Panc1 (cell line): ENCODE measurements around the gene GNAQ. TPM values are rescaled to one million over a fixed set of nuclear protein-coding genes. Genes with fewer than 3 reads are reported as not detected.

Experiments used
- ATAC-seq: fragments of 200-7000 bp; cut with Tn5 transposase; 2 replicates; pipeline ENCODE4 v1.9.1; 2020; ENCODE audit warnings: mild to moderate bottlenecking, moderate library complexity
- BruUV-seq: library from RNA; stranded (reverse); fragments of 400-500 nt; replicated peaks from 2 replicates; lab custom pipeline; 2021; lab: Mats Ljungman, UMichigan
- CTCF ChIA-PET: fragments of 300-600 bp; sonication (Branson Sonifier 250); formaldehyde crosslinking; loops from one replicate; lab custom pipeline; 2022; ENCODE audit warnings: antibody characterized with exemption; lab: Charles Lee
- POLR2A ChIA-PET: fragments of 300-600 bp; sonication (Branson Sonifier 250); formaldehyde crosslinking; loops from one replicate; lab custom pipeline; 2022; ENCODE audit warnings: antibody characterized with exemption; lab: Charles Lee
- DNase-seq: peaks from one replicate; pipeline ENCODE4 v3.0.0-alpha.2; 2010; ENCODE audit warnings: low read depth, low spot score
- H3K27ac ChIP-seq: 2 replicates; pipeline ENCODE4 v1.5.1; 2011; ENCODE audit warnings: mild to moderate bottlenecking, low read length, inconsistent platforms
- H3K27me3 ChIP-seq: fragments of 200-500 bp; sonication (Bioruptor generic); 2 replicates; pipeline ENCODE4 v1.6.0; 2014; ENCODE audit warnings: low read length, inconsistent platforms; ENCODE audit not compliant: control insufficient read depth, insufficient read depth
- H3K36me3 ChIP-seq: fragments of 200-500 bp; sonication (Bioruptor generic); 2 replicates; pipeline ENCODE4 v1.5.1; 2014; ENCODE audit warnings: inconsistent platforms, mild to moderate bottlenecking, low read length, moderate library complexity; ENCODE audit not compliant: control insufficient read depth, insufficient read depth
- H3K4me1 ChIP-seq: 2 replicates; pipeline ENCODE4 v1.5.1; 2011; ENCODE audit warnings: inconsistent platforms, mild to moderate bottlenecking, low read length, moderate library complexity; ENCODE audit not compliant: control insufficient read depth, insufficient read depth
- H3K4me3 ChIP-seq, 2 experiments: 2 replicates each; pipeline ENCODE4 v1.5.1; 2011 to 2012; ENCODE audit warnings: low read depth in 2 of 2, low read length in 2 of 2, mild to moderate bottlenecking in 2 of 2, inconsistent platforms in 1 of 2, moderate library complexity in 1 of 2
- H3K9me3 ChIP-seq: fragments of 200-500 bp; sonication (Bioruptor generic); 2 replicates; pipeline ENCODE4 v1.5.1; 2014; ENCODE audit warnings: low read depth, mild to moderate bottlenecking, inconsistent platforms, low read length, moderate library complexity; ENCODE audit not compliant: control insufficient read depth, insufficient read depth
- CTCF ChIP-seq: fragments of 450-650 bp; IDR thresholded peaks from 2 replicates; pipeline ENCODE4 v1.5.1; 2017; ENCODE audit warnings: mild to moderate bottlenecking
- POLR2AphosphoS5 ChIP-seq: IDR thresholded peaks from 2 replicates; pipeline ENCODE4 v1.6.1; 2012; ENCODE audit warnings: mild to moderate bottlenecking, low read depth, low read length, moderate library complexity
- REST ChIP-seq, 2 experiments: IDR thresholded peaks; 2 replicates each; pipeline ENCODE4 v1.6.1; 2011 to 2012; ENCODE audit warnings: low read depth in 2 of 2, control low read depth in 1 of 2, low read length in 1 of 2, mild to moderate bottlenecking in 1 of 2, moderate library complexity in 1 of 2; ENCODE audit not compliant: insufficient read depth in 1 of 2
- SIN3A ChIP-seq: IDR thresholded peaks from 2 replicates; pipeline ENCODE4 v1.6.1; 2012; ENCODE audit warnings: low read depth, mild to moderate bottlenecking, low read length, moderate library complexity, borderline replicate concordance; ENCODE audit not compliant: insufficient read depth
- TCF7L2 ChIP-seq: IDR thresholded peaks from 2 replicates; pipeline ENCODE4 v1.6.1; 2011; ENCODE audit warnings: mild to moderate bottlenecking, low read depth, low read length, inconsistent platforms
- in situ Hi-C: cut with HindIII; loops from 2 replicates; pipeline ENCODE4 v1.10.0; 2016; ENCODE audit warnings: low sequenced_read_pairs, low pct_unique_long_range_greater_than_20kb
- intact Hi-C: fragments of 100-400 bp; cut with micrococcal nuclease; formaldehyde crosslinking; loops from one replicate; pipeline ENCODE4 v1.10.0; 2022; ENCODE audit not compliant: unreplicated experiment
- total RNA-seq: library from RNA; stranded (reverse); gene quantifications from one replicate; pipeline ENCODE4 v1.2.1, GENCODE V29; 2021; ENCODE audit not compliant: unreplicated experiment

The GNAQ gene
- total RNA-seq, 1 experiment from 2014 or later = 34.5 TPM

GRCh38 chr9:77806741-77807140 is 224.9 kb downstream of the GNAQ start:
- ATAC-seq = no peak
- Histone ChIP-seq H3K27ac (no peak overlapping the region), H3K36me3 (no peaks in the 10 kb centered on the region), H3K27me3 (no peaks in the 10 kb centered on the region), H3K9me3 (no peaks in the 10 kb centered on the region), H3K4me3 (no peak overlapping the region), H3K4me1 (no peaks in the 10 kb centered on the region)
- ChIA-PET POLR2A (no interaction called here), CTCF (no interaction called here)
- no peak for DNase-seq
- BruUV-seq = no TSS peak
- TF ChIP-seq REST (IDR thresholded peaks at IDR 0.05; ENCODE audit: insufficient read depth in 1 of 2, low read depth in 2 of 2, low read length in 1 of 2) (no peak), TCF7L2 (no peak), POLR2AphosphoS5 (no peak), SIN3A (no peak), CTCF (no peak)
- intact Hi-C loops = no loop called here
- in situ Hi-C loops = no loop called here

- Histone ChIP-seq H3K27ac (no peak overlapping the region), H3K4me1 (no peaks in the 10 kb centered on the region), H3K9me3 (no peaks in the 10 kb centered on the region), H3K4me3 (no peak overlapping the region), H3K27me3 (no peaks in the 10 kb centered on the region), H3K36me3 (no peaks in the 10 kb centered on the region)
- POLR2A ChIA-PET = no interaction called here
- CTCF ChIA-PET = no interaction called here
- intact Hi-C loops (no loop called here), in situ Hi-C loops (no loop called here)
- no peak for TF ChIP-seq POLR2AphosphoS5
- no peak for TF ChIP-seq SIN3A
- no peak for TF ChIP-seq TCF7L2
- TF ChIP-seq REST (IDR thresholded peaks at IDR 0.05; ENCODE audit: insufficient read depth in 1 of 2, low read depth in 2 of 2, low read length in 1 of 2) = no peak
- TF ChIP-seq CTCF = no peak
- no TSS peak for BruUV-seq
- ATAC-seq = no peak
- no peak for DNase-seq
Measured at GRCh38 chr9:77805810-77806209, 225.8 kb downstream of the GNAQ start.
